Nephron progenitor cell (in vitro differentiated cells): ENCODE results near the gene NRL.

Experiments
- DNase-seq: peaks from one replicate; pipeline ENCODE4 v3.0.0; 2021
- H3K27ac Mint-ChIP-seq: 2 replicates; pipeline ENCODE4 v1.8.0; 2021; ENCODE audit warnings: mild to moderate bottlenecking, moderate library complexity, mixed read lengths
- H3K27me3 Mint-ChIP-seq: 2 replicates; pipeline ENCODE4 v1.8.0; 2021; ENCODE audit warnings: mild to moderate bottlenecking, low read depth, mixed read lengths; ENCODE audit not compliant: poor library complexity
- H3K36me3 Mint-ChIP-seq: 2 replicates; pipeline ENCODE4 v1.8.0; 2021; ENCODE audit warnings: low read depth, mixed read lengths
- H3K4me1 Mint-ChIP-seq: 2 replicates; pipeline ENCODE4 v1.8.0; 2021; ENCODE audit warnings: mixed read lengths
- H3K4me3 Mint-ChIP-seq: 2 replicates; pipeline ENCODE4 v1.8.0; 2021; ENCODE audit warnings: mild to moderate bottlenecking, moderate library complexity, mixed read lengths
- H3K9me3 Mint-ChIP-seq: 2 replicates; pipeline ENCODE4 v1.8.0; 2021; ENCODE audit warnings: mild to moderate bottlenecking, moderate library complexity, mixed read lengths
- TF ChIP-seq, protein P1 (sequence below): fragments of 200-600 bp; sonication (generic); IDR thresholded peaks from 2 replicates; pipeline ENCODE4 v1.5.0; 2021; ENCODE audit warnings: antibody characterized with exemption

Gene NRL

DNA sequence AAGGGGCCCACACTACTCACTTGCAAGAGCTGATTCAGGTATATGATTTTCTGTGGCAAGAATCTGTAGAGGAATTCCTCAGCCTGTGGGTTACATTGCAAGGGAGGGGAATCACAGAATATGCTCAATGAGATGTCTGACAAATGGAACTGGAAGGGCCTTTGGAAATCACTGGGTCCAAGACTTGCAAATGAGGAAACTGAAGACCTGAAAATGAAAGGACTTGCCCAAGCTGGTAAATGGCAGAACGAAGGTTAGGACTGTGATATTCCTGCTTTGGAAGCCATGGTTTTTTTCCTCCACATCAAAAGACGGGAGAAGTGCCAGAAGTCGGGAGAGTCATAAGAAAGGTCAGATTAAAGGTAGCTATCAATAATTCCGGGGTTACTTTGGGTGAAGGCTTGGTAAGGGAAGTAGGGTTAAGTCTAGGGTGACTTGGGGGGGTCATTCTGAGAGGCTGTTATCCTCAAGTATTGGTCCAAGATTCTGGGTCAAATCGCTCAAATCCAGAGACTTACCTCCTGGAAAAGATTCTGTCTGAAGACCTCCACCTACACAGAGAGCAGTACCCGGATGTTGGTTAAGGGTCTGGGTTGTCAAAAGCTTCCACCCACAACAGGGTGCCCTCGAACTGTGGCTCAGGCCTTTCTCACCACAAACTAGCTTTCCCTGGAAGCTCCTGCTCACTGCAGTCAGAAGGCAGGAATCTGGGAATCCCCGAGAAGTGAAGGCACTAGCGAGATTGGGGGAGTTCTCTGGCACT lies 31.1 kb upstream of the NRL start:
- TF ChIP-seq, protein P1, sequence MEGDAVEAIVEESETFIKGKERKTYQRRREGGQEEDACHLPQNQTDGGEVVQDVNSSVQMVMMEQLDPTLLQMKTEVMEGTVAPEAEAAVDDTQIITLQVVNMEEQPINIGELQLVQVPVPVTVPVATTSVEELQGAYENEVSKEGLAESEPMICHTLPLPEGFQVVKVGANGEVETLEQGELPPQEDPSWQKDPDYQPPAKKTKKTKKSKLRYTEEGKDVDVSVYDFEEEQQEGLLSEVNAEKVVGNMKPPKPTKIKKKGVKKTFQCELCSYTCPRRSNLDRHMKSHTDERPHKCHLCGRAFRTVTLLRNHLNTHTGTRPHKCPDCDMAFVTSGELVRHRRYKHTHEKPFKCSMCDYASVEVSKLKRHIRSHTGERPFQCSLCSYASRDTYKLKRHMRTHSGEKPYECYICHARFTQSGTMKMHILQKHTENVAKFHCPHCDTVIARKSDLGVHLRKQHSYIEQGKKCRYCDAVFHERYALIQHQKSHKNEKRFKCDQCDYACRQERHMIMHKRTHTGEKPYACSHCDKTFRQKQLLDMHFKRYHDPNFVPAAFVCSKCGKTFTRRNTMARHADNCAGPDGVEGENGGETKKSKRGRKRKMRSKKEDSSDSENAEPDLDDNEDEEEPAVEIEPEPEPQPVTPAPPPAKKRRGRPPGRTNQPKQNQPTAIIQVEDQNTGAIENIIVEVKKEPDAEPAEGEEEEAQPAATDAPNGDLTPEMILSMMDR = no peak
- Mint-ChIP-seq H3K27ac (peak overlapping the region; percentile 80), H3K36me3 (peaks cover 28% of the 10 kb centered on the region), H3K27me3 (no peaks in the 10 kb centered on the region), H3K4me1 (peaks cover 52% of the 10 kb centered on the region), H3K4me3 (peak overlapping the region; percentile 98), H3K9me3 (no peaks in the 10 kb centered on the region)
- no peak for DNase-seq

DNA sequence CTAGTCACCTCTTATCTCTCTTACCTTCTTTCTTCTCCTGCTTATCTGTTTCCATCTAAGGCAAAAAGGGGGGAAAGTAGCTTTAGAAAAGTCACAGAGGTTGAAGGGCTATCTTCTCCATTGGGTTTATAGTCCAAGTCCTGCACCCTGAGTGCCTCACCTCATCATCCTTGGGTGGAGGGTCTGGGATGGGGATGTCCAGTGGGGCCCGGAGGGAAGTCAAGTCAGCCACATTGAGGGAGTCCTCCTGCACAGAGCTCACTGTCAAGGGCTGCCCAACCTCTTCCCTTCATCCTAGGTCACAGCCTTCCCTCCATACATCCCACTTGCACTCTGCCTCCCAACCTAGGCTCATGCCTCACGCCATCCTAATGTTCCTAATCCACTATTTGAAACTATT lies 30.5 kb upstream of the NRL start:
- no peak for DNase-seq

DNA sequence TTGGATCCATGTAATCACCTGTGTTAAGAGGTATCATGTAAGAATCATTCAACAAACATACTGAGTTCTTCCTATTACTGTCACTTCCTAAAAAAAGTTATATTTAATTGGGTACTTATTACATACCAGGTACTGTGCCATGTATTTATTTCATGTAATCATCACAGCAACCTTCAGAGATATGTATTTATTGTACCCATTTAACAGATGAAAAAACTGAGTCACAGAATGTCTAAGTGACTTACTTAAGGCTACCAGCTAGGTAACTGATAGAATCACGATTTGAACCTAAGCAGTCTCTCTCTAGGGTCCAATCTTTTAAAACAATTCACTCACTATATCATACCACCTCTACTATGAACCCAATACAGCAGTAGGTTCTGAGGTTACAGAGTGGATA lies 29.7 kb upstream of the NRL start:
- Mint-ChIP-seq H3K36me3 (peaks cover 23% of the 10 kb centered on the region), H3K27me3 (no peaks in the 10 kb centered on the region), H3K27ac (no peak overlapping the region), H3K4me1 (peaks cover 61% of the 10 kb centered on the region), H3K4me3 (no peak overlapping the region), H3K9me3 (no peaks in the 10 kb centered on the region)
- TF ChIP-seq, protein P1 = no peak
- no peak for DNase-seq

More for the DNA sequence above, 30.5 kb upstream of the NRL start:
- Mint-ChIP-seq H3K27ac (no peak overlapping the region), H3K36me3 (peaks cover 22% of the 10 kb centered on the region), H3K4me3 (peak overlapping the region; percentile 98), H3K9me3 (no peaks in the 10 kb centered on the region), H3K4me1 (peaks cover 54% of the 10 kb centered on the region), H3K27me3 (no peaks in the 10 kb centered on the region)
- TF ChIP-seq, protein P1 = no peak

DNA sequence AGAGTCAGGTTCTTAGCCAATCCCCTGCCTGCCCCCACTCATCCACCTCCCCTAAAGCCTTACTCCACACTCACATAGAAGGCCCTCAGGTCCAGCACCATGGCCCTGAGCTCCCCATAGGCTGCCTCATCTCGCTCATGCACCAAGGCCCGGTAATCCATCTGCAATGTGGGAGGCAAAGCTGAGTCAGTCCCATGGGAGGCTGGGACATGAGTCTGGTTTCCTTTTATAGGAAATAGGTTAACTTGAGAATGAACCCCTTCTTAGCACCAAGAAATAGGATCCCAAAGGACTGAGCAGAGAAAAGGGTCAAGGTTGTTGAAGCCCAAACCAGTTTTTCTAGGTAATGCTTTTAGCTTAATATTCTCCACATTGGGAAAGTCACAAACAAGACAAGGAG lies 28.8 kb upstream of the NRL start:
- no peak overlapping the region for H3K4me3 Mint-ChIP-seq
- H3K4me1 Mint-ChIP-seq = peaks cover 62% of the 10 kb centered on the region
- H3K36me3 Mint-ChIP-seq = peaks cover 24% of the 10 kb centered on the region

DNA sequence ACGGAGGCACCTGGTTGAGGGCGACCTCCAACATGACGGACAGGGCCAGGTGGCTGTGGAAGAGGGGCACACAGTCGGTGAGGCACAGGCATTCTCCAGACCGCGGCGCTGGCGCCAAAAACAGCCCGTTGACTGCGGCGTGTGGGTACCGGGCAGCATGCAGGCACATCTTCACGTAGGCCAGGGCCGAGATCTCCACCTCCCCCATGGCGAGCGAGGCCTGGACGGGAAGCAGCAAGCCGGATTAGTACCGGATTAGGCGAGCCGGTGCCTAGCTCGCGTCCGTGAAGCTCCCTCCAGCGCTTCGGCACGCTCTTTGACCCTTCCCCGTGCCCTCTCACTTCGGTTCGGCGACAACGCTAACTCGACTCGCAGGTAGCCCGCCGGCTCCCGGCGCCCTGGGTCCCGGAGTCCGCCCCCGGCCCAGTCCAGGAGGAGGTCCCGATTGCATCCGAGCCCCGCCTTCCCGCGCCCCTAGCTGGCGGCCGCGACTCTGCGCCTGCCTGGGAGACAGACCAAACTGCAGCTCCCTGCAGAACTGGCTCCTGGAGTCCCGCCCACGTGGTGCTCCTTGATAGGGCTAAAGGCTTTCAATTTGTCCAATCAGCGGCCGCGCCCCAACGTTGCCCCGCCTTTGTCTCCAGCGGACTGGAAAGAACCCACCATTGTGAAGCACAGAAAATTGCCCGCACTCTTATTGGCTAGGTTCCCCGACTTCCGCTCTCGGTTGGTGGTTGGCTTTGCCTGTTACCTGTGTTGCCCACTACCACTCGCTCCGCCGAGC lies 26.5 kb upstream of the NRL start, which contains the start of gene EMC9:
Gene EMC9 (minus strand): TSS at position 495 of the 784 bp plus-strand sequence. CDS start 287 bp downstream, at position 208.
- Mint-ChIP-seq H3K27ac (peak within 1 kb of the TSS; percentile 88), H3K36me3 (peaks cover 33% of the 10 kb centered on the region), H3K27me3 (peaks cover 9% of the 10 kb centered on the region), H3K4me3 (peak within 1 kb of the TSS; percentile 95), H3K9me3 (no peaks in the 10 kb centered on the region), H3K4me1 (peaks cover 69% of the 10 kb centered on the region)
- TF ChIP-seq, protein P1 = no peak
- DNase-seq = peak; percentile 99

More for the DNA sequence above, 28.8 kb upstream of the NRL start:
- no peak overlapping the region for H3K27ac Mint-ChIP-seq
- no peaks in the 10 kb centered on the region for H3K27me3 Mint-ChIP-seq
- no peaks in the 10 kb centered on the region for H3K9me3 Mint-ChIP-seq
- TF ChIP-seq, protein P1 = no peak
- DNase-seq = no peak
